HG02885 (cell line): ENCODE results near the gene TOP1.

ENCODE experiments used
- ATAC-seq: cut with Tn5 transposase; IDR thresholded peaks from one replicate; pipeline ENCODE4 v1.9.1; 2021; ENCODE audit warnings: mild to moderate bottlenecking; ENCODE audit not compliant: unreplicated experiment, poor library complexity

The TOP1 gene

DNA sequence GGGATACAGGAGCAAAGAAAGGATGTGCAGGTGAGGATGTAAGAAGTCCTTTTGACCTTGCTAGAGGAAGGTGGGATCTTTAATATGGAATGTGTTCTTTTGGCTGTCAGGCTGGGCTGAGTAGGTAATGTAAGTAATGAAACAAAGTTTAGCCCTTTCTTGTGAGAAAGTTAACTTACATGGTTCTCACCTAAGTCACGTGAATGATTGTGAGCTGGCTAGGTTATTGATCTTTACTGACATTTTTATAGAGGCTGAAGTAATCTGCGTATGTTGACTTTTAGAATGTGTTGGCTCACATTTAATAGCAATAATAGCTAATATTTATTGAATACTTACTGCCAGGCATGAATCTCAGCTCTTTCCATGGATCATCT is 2.6 kb downstream of the TOP1 start:
- ATAC-seq: no peak

- no peak for ATAC-seq
These were observed 3.6 kb downstream of the TOP1 start for GRCh38 chr20:41032271-41032670.

DNA sequence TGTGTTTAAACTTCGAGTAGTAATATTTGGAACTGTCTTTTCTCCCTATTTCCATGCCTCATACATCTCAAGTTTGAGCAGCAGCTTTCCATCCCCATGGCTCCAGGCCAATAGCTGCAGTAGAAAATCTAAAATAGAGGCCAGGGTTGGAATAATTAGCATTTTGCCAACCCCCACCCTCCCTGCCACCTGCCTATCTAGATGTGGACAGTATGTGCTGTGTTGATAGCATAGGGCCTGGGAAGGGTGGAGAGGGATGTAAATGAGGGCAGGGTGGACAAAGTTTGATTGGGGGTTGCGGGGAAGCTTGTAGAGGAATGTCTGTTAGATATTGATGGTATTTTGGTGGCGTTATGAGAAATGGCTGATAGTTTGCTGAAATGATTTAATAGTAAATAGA is 5.6 kb downstream of the TOP1 start:
- ATAC-seq: no peak

GRCh38 chr20:41035207-41035606 is 6.6 kb downstream of the TOP1 start:
- no peak for ATAC-seq

DNA sequence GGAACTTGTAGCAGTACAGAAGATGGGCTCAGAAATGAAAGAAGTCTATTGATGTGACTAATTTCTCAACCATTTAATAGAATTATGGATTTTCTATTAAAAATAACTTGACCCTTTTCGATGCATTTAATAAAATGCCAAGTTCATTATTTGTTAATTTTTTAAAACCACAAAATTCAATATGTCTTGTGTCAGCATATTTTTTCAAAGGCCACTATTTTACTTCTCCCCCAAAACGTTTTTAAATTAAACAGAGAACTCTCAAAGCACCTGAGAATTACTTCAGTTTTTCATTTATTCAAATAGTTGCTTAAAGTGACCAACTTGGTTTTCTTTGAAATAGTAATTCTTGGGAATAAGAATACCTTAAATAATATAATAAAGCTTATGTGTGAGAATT is 8.6 kb downstream of the TOP1 start:
- no peak for ATAC-seq

- ATAC-seq: no peak
These were observed 9.7 kb downstream of the TOP1 start for GRCh38 chr20:41038149-41038877.

DNA sequence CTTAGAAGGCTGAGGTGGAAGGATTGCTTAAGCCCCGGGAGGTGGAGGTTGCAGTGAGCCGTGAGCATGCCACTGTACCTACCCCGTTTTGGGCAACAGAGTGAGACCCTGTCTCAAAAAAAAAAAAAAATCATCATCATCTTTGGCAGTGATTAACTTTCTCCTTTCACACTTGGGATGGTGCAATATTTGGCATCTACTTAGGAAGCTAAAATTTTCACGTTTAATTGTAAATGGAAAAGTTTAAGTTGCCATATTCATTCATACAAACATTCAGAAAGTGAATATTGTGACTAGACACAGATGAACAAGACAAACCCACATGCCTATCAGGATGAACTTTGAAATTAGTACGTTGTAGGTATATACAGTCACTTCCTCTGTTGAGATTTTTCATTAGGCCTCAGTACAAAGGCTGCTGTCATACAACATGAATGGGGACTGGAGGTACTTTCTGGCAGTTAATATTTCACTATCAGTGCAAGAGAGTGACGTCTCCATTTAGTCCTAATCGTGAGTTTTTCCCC is 10.3 kb downstream of the TOP1 start:
- no peak for ATAC-seq

DNA sequence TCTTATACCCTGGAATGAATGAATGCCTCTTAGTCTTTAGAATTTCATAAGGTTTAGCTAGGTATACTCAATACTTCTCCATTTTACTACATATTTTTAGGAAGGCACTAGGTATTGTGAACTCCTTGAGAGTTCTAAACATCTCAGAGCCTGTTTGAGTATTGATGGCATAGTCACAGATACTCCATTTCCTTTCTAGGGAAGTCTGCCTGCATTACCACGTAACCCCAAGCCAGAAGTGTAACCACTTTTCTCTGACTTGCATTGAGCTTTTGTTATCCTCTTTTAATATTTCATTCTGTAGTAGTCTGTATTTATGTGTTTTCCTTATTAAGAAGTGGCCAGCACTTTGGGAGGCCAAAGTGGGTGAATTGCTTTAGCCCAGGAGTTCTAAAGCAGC is 12.2 kb downstream of the TOP1 start:
- no peak for ATAC-seq

DNA sequence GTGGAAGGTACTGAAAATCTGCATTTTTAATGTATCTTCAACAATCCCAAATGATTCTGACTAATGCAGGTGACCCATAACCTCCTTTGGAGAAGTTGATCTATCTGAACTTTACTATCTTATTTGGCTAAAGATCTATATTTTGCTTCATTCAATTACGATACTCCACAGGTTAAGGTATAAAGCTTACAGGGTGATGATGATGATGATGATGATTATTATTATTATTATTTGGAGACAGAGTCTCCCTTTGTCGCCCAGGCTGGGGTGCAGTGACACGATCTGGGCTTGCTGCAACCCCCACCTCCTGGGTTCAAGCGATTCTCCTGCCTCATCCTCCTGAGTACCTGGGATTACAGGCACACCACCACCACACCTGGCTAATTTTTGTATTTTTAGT is 13.1 kb downstream of the TOP1 start:
- ATAC-seq: no peak

DNA sequence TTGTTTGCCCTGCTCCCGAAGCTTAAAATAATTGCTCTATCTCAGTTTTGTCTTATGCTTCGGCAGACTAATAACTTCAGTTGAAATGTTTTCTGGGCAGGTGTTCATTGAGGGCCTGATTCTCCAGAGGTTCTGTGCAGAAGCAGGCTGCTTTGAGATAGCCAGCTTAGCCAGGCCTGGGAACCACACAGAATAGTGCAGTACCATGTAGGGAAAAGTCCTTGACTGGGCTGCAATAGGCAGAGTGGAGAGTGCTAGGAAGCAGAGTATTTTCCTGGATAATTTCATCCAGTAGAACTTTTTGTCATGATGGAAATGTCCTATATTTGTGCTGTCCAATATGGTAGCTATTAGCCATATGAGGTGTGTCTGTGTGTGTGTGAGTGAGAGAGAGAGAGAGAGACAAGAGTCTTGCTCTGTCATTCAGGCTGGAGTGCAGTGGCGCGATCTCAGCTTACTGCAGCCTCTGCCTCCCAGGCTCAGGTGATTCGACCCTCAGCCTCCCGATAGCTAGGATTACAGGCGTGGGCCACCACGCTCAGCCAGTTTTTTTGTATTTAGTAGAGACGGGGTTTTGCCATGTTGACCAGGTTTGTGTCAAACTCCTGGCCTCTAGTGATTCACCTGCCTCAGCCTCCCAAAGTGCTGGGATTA is 15.9 kb downstream of the TOP1 start:
- ATAC-seq: no peak

DNA sequence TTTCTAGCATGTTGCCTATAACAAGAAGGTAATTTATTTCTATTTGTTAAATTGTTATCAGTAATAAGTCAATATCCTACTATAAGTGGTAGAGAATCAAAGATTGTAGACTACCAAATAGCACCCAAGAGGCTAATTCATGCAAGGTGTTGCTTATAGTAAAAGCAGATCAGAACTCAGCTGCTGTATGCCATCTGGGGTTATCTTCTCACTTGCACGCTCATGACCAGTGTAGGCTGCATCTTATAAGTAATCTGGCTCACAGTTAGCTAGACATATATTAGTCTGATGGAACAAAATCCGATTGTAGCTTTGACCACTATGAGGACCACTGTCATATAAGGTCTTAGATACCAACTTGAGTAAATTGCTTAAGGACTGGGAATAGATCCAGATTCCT is 17.0 kb downstream of the TOP1 start:
- no peak for ATAC-seq

- ATAC-seq: no peak
These were observed 18.1 kb downstream of the TOP1 start for GRCh38 chr20:41046716-41047115.

- ATAC-seq: peak; percentile 18
These were observed 18.8 kb downstream of the TOP1 start for GRCh38 chr20:41047279-41047974.

DNA sequence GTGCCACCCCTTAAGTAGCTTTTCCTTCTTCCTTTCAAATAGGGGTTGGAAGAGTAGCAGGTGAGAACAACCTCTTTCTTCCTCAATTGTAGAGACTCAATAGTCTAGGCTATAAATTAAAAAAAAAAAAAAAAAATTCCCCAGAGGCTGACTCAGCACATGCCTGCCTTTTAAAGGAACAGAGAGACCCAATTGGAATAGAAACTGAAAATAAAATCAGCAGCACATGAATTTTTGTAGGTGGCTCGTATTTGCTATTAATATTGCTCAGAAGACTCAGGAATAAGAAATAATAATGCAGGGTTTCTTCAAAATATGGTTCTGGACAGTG is 19.3 kb downstream of the TOP1 start:
- peak; percentile 42 for ATAC-seq

GRCh38 chr20:41048461-41049301 is 20.1 kb downstream of the TOP1 start:
- ATAC-seq: no peak

DNA sequence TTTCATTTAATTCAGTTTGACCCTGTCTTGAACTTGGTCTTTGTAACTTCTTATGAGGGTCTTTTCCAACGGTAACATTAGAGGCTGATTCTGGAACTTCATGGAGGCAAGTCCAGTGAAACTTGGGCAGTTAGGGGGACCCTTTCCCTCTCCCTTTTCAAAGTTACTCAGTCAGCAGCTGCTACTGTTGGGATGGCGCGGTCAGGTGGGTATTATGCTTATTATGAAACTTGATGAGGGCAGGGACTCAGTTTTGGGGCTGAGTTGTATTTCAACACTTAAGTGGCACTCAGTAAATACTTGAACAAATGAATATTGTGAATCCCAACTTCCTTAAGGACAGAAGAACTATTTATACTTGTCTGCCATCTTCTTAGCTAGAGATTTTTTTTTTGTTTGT is 20.8 kb downstream of the TOP1 start:
- no peak for ATAC-seq

- ATAC-seq: no peak
These were observed 21.9 kb downstream of the TOP1 start for GRCh38 chr20:41050361-41051008.

GRCh38 chr20:41051009-41051825 is 22.6 kb downstream of the TOP1 start:
- ATAC-seq: no peak

DNA sequence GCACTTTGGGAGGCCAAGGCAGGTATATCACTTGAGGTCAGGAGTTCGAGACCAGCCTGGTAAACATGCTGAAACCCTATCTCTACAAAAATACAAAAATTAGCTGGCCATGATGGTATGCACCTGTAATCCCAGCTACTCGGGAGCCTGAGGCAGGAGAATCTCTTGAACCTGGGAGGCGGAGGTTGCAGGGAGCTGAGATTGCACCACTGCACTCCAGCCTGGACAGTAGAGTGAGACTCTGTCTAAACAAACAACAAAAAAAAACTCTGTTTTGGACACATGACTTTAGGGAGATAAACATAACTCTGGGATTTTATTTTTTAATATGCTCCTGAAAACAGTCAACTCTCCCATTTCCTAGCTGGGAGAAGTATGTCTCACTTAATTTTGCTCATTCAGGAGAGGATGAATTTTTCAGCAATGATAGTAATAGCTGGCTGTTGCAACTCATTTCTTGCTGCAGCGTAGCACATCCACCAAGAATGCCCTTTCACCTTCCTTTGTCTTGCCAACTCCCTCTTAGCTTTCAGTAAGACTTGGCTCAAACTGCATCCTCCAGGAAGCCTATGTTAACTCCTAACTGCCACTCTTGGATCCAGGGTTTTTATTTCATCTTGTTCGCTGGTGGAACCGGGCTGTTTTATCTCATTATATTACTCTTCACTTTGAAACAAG is 24.3 kb downstream of the TOP1 start:
- ATAC-seq: no peak
